Thyroid gland (tissue), 4 donors: ENCODE measurements around the gene DRC1. TPM values are rescaled to one million over a fixed set of nuclear protein-coding genes. Genes with fewer than 3 reads are reported as not detected.

Experiments
- DNase-seq, 2 donors: peaks; one replicate each; pipeline ENCODE4 v3.0.0-alpha.2; 2019
- H3K27ac ChIP-seq, 3 donors: fragments of 200-600 bp; sonication (generic); 1 replicate in 2 of 3; 2 replicates in 1 of 3; pipeline ENCODE4 v1.5.1; 2016 to 2019; ENCODE audit warnings: mild to moderate bottlenecking in 1 of 3, moderate library complexity in 1 of 3
- H3K27me3 ChIP-seq: fragments of 200-600 bp; sonication (generic); one replicate; pipeline ENCODE4 v1.5.1; 2019
- H3K36me3 ChIP-seq, 2 donors: fragments of 200-600 bp; sonication (generic); one replicate each; pipeline ENCODE4 v1.5.1; 2016 to 2019
- H3K4me1 ChIP-seq, 2 donors: fragments of 200-600 bp; sonication (generic); one replicate each; pipeline ENCODE4 v1.5.1; 2017 to 2019
- H3K4me3 ChIP-seq, 3 donors: fragments of 200-600 bp; sonication (generic); replicated peaks in 1 of 3; 1 replicate in 2 of 3; 2 replicates in 1 of 3; pipeline ENCODE4 v1.5.1; 2016; ENCODE audit warnings: mild to moderate bottlenecking in 1 of 3
- H3K9me3 ChIP-seq: fragments of 200-600 bp; sonication (generic); one replicate; pipeline ENCODE4 v1.5.1; 2017
- CTCF ChIP-seq, 6 experiments: fragments of 200-600 bp in 3 of 6; fragments of 450-650 bp in 3 of 6; sonication (generic) in 3 of 6; IDR thresholded peaks; one replicate each; pipeline ENCODE4 v1.5.1; 2016 to 2019; ENCODE audit warnings: antibody characterized with exemption in 6 of 6, mild to moderate bottlenecking in 2 of 6, inconsistent platforms in 1 of 6, moderate library complexity in 1 of 6
- POLR2A ChIP-seq, 2 donors: fragments of 450-650 bp; IDR thresholded peaks; one replicate each; pipeline ENCODE4 v1.6.1; 2017; ENCODE audit warnings: antibody characterized with exemption in 2 of 2, mild to moderate bottlenecking in 2 of 2, moderate library complexity in 1 of 2
- WGBS, 2 donors: methylation state at CpG; one replicate each; pipeline ENCODE4 v1.1.5; 2017; 5-methylcytosine and 5-hydroxymethylcytosine counted together
- intact Hi-C: fragments of 100-400 bp; cut with DNase I; formaldehyde crosslinking; loops from one replicate; pipeline ENCODE4 v1.15.1; 2023
- total RNA-seq, 4 donors: library from RNA; depleted of rRNA; stranded (reverse); fragments of >200 nt; gene quantifications; one replicate each; pipeline ENCODE4 v1.2.3, GENCODE V29; 2016

The DRC1 gene
- total RNA-seq, 4 donors from 2014 or later = not detected

GRCh38 chr2:26430826-26431225 is 29.1 kb downstream of the DRC1 start:
- Histone ChIP-seq H3K27ac (peak overlapping the region in 1 of 3 donors; percentile 12), H3K4me3 (no peak overlapping the region), H3K9me3 (no peaks in the 10 kb centered on the region), H3K4me1 (peaks cover 0 to 10% of the 10 kb centered on the region in 2 donors), H3K27me3 (no peaks in the 10 kb centered on the region), H3K36me3 (no peaks in the 10 kb centered on the region)
- WGBS, 2 donors = 82% methylated on average over 7 of the region's 7 CpGs
- DNase-seq = peak in 1 of 2 donors; percentile 13
- intact Hi-C loops = no loop called here
- TF ChIP-seq POLR2A (IDR thresholded peaks at IDR 0.05) = no peak
- no peak for TF ChIP-seq CTCF (IDR thresholded peaks at IDR 0.05)

GRCh38 chr2:26432363-26432762 is 30.6 kb downstream of the DRC1 start:
- intact Hi-C loops = no loop called here
- Histone ChIP-seq H3K4me3 (no peak overlapping the region), H3K36me3 (no peaks in the 10 kb centered on the region), H3K4me1 (peaks cover 0 to 10% of the 10 kb centered on the region in 2 donors), H3K27ac (no peak overlapping the region), H3K27me3 (no peaks in the 10 kb centered on the region), H3K9me3 (no peaks in the 10 kb centered on the region)
- DNase-seq = no peak
- TF ChIP-seq POLR2A (IDR thresholded peaks at IDR 0.05) (no peak), CTCF (IDR thresholded peaks at IDR 0.05) (no peak)

GRCh38 chr2:26432859-26433258 is 31.1 kb downstream of the DRC1 start:
- Histone ChIP-seq H3K27me3 (no peaks in the 10 kb centered on the region), H3K9me3 (no peaks in the 10 kb centered on the region), H3K4me3 (no peak overlapping the region), H3K27ac (no peak overlapping the region), H3K4me1 (peaks cover 0 to 10% of the 10 kb centered on the region in 2 donors), H3K36me3 (no peaks in the 10 kb centered on the region)
- intact Hi-C loops = no loop called here
- WGBS, 2 donors = 45 to 76% methylated on average over 2 of the region's 2 CpGs
- TF ChIP-seq CTCF (IDR thresholded peaks at IDR 0.05) = no peak
- TF ChIP-seq POLR2A (IDR thresholded peaks at IDR 0.05) = no peak
- DNase-seq = no peak

GRCh38 chr2:26435106-26435505 is 33.4 kb downstream of the DRC1 start:
- Histone ChIP-seq H3K4me1 (peaks cover 0 to 10% of the 10 kb centered on the region in 2 donors), H3K27me3 (no peaks in the 10 kb centered on the region), H3K4me3 (no peak overlapping the region), H3K36me3 (no peaks in the 10 kb centered on the region), H3K27ac (no peak overlapping the region), H3K9me3 (no peaks in the 10 kb centered on the region)
- intact Hi-C loops = no loop called here
- TF ChIP-seq CTCF (IDR thresholded peaks at IDR 0.05) (no peak), POLR2A (IDR thresholded peaks at IDR 0.05) (no peak)
- no peak for DNase-seq
- 94 to 98% methylated on average over 2 of the region's 2 CpGs for WGBS, 2 donors

- Histone ChIP-seq H3K27ac (no peak overlapping the region), H3K27me3 (no peaks in the 10 kb centered on the region), H3K4me1 (peaks cover 0 to 5% of the 10 kb centered on the region in 2 donors), H3K36me3 (no peaks in the 10 kb centered on the region), H3K9me3 (no peaks in the 10 kb centered on the region), H3K4me3 (no peak overlapping the region)
- DNase-seq = peak; percentile 48 to 52
- TF ChIP-seq POLR2A (IDR thresholded peaks at IDR 0.05) = no peak
- TF ChIP-seq CTCF (IDR thresholded peaks at IDR 0.05) = peak in 1 of 6 experiments; percentile 29
- intact Hi-C loops = no loop called here
- 17 to 33% methylated on average over 8 of the region's 8 CpGs for WGBS, 2 donors
Observed at GRCh38 chr2:26438526-26438925, 36.8 kb downstream of the DRC1 start.
